Activated CD4-positive, alpha-beta T cell treated with anti-CD3 and anti-CD28 coated beads for 1 hour (primary cell): ENCODE results near the gene MEGF11.

Experiments
- DNase-seq: peaks from one replicate; pipeline ENCODE4 v3.0.0-alpha.2; 2020

MEGF11 gene

DNA sequence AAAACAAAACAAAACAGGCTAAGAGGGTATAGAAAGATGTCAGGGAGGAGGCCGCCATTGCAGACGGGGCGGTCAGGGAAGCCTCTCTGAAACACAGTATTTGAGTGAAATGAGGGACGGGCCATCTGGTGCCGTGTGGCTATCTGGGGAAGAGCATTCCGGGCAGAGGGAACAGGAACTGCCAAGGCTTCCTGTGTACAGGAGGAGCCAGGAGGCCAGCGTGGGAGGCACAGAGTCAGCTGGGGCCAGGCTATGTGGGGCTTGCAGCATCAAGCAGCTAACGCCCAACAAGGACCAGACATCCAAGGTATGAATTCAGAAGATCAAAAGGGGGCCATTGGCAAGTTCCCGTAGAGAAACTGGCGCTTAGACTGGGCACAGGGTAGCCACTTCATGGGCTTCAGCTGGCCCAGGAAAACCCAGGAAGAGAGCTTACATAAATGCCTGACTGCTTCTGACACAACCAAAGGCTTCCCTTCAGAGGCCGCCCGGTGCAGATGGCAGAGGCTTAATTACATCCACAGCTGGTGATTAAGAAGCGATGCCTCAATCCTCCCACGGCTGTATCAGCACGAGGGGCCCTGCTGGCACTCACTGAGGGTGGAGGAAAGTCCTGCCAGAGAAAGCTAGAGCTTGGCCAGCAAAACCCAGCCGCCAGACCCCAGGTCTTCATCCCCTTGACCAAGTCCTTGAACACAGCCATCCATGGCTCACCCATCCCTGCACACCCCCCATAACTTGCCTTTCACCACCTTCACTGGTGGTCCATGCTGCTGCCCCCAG is 144.9 kb downstream of the MEGF11 start:
- DNase-seq, result no peak

DNA sequence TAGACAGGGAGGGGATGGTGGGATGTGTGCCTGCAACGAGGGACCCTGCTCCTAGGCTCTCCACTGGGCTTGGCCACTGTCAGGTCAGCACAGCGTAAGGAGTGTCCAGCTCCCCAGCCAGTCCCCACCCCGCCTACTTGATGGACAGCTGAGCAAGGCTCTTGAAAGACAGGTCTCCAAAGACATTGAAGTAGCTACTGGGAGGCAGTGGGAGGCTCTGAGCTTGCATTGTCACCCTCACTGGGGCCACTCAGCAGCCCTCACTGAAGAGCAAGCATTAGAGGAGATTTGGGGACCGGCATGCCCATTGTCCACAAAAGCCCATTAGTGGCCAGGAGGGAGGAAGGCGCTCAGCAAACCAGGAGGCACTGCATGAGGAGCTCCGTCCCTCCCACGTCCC is 146.5 kb downstream of the MEGF11 start:
- DNase-seq, result no peak

DNA sequence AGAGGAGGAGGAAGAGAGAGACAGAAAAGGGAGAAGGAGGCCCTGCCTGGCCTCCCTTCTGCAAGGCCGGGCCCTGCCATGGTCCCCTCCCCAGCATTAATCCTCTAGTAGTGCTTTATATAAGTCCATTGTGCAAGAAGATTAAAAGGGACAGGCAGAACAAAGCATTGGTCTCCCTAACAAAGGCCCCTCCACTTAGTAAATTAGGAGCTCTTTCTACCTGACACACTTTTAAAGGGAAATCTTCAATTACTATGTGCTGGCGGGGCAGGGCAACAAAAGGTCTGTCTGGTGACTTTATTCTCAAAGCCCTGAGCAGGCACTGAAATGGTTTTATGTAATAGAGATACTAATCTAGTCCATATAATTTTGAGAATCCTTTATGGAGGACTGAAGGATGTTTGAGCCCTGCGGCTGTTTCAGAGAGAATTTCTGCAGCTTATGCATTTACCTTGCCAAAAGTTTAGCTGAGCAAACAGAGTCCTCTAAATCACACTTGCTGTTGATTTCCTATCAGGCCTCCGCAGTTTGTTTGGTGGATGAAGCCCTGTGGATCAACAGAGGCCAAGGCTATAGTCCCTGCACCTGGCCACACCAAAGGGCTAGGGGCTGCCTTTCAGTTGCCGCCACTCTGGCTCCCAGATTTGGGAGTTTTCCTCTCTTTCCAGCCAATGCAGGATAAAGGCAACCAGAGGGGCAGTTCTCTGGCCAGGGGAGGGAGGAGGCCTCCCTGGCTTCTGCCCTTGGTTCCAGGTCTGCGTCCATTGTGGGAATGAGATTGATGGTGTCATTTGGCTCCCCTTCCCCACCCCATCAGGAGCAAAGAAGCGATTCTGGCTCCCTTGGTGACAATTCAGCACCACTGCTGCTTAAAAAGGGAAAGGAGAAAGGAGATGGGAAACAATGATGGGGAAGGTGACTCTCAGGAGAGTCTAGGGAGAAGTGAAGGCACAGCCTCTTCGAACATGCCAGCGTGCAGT is 148.0 kb downstream of the MEGF11 start:
- DNase-seq, result no peak

DNA sequence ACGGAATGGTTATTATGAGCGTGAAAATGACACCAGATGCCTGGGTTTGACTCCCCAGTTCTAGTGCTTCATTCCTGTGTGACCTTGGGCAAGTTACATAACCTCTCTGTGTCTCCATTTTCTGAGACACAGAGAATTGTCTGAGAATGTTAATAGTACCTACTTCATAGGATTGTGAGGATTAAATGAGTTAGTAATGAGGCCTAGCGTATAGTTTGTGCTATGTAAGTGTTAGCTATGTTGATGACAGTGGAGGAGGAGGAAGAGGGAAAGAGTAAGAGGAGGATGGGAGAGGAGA is 150.3 kb downstream of the MEGF11 start:
- no peak for DNase-seq

DNA sequence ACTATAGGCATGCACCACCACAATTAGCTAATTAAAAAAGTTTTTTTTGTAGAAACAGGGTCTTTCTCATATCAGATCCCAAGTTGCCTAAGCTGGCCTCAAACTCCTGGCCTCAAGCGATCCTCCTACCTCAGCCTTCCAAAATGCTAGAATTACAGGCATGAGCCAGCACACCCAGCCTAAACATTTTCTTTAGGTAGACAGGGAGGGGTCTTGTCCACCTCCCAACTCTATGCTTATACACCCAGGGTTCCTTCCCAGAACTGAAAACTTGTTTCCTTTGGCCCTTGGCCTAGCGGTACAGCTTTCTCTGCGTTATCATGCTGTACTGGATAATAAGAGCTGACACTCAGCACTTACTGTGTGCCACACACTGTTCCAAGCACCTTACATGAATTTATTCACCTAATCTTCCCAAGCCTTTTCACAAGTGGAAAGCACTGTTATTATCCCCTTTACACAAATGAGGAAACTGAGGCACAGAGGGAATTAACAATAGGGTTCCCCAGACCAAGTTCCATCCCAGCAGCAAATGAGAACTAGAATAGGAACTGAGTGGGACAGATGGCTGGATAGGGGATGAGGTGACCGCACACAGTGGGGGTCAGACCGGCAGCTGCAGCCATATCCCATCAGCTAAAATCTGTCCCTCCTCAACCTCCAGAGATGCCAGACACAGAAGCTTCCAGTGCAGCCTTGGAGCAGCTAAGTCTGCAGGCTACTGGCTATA is 150.8 kb downstream of the MEGF11 start:
- DNase-seq, result no peak

DNA sequence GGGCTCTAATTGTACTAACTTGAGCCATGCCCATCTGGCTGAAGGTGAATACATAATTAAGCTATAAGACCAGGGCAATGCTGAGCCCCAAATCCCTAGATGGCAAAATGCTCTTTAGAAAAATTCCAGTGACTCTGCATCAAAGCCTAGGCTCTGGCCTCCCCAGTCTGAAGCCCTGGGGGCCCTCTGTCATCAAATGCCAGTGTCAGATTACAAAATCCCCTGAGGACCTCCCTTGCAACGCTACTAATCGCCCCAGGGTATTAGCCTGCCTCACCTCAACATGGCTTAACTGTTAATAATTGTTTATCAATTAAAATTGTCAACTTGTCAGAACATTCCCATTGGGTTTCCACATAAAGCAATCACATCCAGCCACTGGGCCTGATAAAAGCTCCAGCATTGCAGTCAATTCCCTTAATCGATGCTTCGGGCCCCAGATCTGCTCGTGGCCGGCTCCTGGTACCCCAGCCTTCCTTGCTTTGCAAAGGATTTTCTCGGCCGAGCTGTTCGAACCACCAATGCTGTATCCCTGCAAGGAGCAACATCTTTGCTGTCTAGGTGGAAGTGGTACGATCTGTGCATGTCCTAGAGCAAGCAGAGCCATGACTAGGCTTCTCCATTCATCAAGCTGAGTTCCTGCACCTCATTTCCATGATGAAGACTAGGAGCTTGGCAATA is 151.7 kb downstream of the MEGF11 start:
- no peak for DNase-seq

DNA sequence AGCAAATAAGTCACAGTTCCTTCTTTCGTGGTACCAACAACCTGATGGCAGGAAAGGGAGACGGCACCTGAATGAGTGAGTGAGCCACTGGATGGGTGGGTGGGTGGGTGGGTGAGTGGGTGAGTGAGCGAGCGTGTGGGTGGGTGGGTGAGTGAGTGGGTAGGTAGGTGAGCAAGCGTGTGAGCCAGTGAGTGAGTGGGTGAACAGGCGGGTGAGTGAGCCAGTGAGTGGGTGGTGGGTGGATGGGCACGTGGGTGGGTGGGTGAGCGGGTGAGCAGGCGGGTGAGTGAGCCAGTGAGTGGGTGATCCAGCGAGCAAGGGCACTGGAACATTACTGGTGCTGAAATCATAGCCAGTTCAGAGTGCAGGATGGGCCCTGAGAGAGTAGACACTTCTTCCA is 152.8 kb downstream of the MEGF11 start:
- DNase-seq, result no peak

DNA sequence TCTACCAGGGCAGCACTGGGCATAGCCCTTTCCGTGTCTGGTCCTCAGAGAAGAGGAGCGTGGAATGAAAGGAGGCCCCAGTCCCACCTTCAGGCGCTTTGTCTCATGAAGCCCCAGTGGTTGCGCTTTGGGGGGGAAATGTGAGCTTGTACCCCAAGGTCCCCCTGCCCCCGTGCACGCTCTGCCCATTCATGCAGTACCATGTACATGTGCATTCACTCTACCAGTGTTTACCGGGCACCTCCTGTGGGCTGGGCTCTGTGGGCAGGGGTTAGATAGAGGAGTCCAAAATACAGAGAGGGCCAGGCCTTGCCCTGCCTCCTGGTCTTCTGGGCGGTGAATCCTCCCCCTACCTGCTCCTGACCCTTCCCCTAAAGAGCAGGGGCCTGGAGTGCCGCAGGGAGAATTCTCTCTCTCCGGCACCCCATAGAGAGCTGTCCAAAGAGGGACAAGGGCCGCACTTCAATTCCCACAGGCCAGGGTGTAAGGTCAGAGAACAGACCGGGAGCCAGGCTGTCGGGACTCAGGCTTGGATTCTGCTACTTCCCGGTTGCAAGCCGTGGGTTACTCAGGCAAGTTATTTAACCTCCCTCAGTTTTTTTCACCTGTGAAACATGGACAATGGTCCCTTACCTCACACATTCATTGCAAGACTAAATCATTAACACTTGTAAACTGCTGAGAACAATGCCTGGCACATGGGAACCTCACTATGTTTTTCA is 153.4 kb downstream of the MEGF11 start:
- no peak for DNase-seq

DNA sequence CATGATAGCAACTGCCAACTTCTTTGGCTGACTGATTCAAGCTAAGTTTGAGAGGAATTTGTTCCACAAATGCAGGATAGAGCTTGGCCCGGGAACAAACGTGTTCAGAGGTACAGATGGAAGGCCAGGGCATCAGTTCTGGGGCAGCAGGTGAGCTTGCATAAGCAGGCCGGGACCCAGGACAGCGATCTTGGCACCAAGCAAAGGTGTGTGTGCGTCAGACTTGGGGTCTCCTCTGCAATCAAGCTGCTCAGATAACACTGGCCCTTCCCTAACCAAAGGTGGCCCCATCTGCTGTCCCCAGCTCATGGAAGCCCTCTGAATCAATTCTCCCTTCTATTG is 155.6 kb downstream of the MEGF11 start:
- no peak for DNase-seq

DNA sequence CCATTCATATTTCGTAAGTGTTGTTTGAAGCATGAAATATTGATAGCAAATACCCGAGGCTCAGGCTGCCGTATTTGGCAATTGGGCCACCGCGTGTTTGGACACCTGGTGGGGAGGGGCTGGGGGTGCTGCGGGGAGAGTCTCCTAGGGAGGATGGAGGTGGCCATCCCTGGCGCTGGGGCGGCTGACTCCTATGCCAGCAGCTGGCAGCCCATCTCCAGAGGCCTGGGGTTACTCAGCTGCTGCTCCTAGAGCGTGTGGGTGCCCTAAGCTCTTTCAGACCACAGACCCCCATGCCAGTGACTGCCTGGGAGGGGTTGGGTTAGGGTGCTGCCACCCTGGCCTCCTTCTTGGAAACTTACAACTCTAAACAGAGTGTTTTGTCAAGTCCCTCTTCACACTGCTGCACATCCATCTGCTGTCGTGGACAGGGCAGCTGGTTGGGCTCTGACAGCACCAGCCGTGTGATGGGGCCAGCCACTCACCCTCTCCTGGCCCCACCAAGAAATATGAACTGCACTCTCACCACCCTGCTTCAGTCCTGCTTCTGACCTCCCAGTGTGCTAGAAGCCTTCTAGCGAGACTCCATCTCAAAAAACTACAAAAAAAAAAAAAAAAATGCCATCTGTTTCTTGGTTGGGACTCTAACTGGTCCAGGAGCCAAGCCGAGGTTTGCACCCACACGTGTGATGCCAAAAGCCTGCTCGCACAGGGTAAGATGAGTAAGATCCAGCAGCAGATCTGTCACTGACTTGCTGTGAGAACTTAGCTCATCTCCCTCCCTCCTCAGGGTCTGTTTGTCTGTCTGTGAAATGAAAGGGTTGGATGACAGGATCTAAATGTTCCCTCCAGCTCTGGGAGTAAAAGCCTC is 156.2 kb downstream of the MEGF11 start:
- no peak for DNase-seq

DNA sequence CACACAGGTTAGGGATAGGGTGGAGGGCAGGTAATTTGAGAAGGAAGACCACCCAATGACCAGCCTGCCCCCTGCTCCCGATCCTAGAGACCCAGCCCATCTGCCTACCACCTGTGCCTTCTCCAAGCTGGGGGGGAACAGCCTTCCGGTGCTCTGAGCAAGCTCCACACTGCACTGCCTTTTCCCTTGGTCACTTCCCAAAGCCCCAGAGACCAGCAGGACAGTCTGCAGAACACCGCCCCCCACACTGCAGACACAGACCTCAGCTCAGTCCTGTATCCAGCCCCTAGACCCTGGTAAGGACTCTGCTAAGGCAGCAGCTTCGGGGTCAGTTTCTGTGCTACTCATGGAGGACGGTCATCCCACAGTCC is 156.9 kb downstream of the MEGF11 start:
- DNase-seq, result no peak

DNA sequence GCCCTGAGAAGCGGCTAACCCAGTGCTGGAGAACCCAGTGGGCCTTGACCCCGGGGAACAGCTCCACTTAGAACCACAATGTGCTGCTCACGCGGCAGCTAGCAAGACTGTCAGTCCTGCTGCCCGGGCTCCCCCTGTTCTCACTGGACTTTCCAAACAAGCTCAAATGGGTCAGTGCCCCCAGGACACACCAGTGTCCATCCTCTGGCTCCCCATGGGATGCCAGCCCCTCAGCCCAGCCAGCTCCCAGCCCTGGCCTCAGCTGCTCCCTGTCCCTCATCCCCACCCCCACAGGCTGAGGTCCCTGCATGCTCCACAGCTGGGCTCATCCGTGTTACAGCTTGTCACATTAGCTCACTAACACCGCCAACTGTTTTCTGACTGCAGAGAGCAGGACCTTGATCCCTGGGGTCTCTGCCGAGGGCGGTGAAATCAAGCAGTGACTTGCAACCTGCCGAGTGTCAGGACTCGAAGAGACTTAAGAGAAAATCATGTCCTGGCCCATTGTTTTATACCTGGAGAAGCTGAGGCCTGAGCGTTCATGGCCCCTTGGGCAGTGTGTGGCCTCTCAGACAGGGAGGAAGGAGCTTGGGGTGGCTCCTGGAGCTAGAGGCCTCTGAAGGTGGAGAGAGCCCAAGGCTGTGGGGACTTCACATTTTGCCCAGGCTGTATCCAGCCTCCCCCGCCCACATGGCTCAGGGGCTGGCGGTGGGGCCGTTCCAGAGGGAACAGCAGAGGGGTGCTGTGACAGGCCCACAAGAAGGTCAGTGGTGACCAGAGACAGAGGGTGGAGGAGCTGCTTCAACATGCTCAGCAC is 157.5 kb downstream of the MEGF11 start:
- no peak for DNase-seq

DNA sequence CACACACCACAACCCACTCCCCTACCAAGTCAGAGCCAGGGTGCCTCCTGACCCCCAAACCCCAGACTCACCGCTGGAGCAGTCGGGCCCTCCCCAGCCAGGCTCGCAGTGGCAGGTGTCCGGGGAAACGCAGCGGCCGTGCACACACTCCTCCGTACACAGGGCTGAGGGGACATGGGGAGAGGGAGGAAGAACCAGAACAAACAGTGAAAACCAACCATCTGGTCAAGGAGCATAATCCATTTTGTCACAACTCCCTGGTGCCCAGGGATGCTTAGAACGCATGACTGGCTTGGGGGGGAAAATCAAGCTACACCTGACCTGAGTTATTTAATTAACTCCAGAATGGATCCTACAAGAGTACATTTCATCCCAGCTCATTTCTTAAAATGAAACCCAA is 159.2 kb downstream of the MEGF11 start:
- no peak for DNase-seq

DNA sequence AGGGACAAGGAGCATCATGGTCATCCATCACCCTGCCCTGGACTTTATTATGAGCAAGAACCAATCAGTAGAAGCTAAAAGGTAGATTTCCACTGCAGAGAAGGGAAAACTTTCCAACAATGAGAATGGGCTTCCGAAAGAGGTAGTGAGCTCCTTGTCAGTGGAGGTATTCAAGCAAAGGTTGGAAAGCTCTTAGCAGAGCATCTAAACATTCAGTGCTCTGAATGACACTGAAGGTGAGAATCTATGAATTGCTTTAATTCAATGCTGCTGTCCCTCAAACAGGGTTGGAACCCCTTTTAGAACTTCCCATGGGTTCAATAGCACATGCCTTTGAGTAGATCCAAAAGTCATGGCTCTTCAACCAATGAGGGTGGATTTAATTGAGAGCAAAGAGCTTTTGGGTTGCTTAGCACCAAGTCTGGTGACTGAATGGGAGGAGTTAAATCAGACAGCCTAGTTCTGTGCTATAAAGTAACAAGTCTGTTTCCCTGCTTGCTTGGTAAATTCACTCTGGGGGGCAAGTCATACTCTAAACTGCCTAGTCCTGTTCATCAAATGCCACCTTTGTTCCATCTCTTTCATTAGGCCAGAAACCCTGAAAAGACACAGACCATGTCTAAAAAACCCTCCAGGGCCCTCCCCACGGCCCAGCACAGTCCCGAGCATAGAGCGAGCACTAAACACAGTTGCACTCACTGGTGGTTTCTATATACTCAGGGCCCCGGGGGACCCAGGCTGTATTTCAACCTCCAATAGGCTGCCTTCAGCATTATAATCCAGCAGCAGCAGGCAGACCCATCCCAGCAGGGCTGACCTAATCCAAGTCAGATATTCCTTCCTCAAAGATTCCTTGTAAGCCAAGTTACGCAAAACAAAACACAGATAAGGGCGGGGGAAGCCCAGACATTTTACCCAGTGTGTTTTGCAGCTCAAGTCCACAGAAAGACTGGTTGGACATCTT is 161.2 kb downstream of the MEGF11 start:
- no peak for DNase-seq

DNA sequence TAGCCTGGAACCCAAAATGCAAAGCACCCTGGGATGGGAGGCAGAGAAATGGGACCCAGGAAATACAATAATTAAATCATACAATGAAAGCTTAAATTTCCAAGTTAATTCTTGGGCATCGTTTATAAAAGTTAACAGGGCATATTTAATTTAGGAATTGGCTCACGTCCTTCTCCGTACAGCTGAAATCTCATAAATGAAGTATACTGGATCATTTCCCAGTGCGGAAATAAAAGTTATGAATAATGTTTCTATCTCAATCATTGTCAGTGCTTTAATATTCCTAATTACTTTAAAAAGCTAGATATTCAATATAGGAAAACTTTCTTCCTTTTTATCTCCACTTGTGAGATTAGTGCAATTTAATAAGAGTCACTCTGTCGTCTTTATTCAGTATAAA is 164.0 kb downstream of the MEGF11 start:
- DNase-seq, result no peak

DNA sequence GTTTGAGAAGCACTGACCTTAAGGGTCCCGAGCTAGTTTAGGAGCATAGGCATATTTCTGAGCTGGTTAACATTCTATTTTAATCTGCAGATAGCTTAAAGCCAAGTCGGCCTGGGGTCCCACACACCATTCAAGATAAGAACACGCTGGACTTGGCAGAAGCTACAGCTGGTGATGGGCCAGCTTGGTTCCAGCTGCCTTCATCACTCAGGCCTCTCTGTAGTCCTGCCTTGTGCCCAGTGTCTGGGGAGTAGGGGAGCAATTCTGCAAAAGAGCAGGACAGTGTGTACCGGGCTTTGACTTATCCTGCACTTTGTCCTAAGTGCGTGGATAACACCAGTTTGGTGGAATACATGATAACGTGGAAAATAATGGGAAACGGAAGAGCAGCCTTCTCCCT is 164.5 kb downstream of the MEGF11 start:
- DNase-seq, result no peak

DNA sequence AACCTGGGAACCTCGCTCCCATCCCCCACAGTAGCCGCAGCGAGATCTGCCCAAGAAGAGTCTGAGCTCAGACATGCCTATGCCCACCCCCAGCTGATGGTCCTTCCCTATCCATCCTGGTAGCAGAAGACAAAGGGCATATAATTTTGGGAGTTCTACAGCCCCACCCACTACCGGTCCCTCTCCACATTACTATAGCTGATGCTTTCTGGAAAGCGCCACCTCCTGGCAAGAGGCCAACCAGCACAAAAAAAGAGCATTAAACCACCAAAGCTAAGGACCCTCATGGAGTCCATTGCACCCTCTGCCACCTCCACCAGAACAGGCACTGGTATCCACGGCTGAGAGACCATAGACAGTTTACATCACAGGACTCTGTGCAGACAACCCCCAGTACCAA is 168.4 kb downstream of the MEGF11 start:
- no peak for DNase-seq

DNA sequence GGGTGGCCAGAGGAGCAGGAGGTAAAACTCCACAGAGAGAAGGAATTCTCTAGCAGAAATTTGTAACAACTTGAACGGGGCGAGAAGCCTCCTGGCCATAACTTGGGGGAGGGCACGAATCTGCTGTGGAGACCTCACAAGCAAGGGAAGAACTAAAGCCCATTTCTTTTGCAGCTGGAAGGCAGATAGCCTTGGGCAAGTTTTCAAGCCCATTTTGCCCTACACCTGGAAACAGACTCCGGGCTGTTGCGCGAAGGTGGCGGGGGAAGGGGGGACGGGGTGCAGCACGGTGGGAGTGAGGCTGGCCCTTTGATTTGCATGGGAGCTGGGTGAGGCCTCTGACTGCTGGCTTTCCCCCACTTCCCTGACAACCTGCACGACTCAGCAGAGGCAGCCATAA is 168.8 kb downstream of the MEGF11 start:
- DNase-seq, result no peak

DNA sequence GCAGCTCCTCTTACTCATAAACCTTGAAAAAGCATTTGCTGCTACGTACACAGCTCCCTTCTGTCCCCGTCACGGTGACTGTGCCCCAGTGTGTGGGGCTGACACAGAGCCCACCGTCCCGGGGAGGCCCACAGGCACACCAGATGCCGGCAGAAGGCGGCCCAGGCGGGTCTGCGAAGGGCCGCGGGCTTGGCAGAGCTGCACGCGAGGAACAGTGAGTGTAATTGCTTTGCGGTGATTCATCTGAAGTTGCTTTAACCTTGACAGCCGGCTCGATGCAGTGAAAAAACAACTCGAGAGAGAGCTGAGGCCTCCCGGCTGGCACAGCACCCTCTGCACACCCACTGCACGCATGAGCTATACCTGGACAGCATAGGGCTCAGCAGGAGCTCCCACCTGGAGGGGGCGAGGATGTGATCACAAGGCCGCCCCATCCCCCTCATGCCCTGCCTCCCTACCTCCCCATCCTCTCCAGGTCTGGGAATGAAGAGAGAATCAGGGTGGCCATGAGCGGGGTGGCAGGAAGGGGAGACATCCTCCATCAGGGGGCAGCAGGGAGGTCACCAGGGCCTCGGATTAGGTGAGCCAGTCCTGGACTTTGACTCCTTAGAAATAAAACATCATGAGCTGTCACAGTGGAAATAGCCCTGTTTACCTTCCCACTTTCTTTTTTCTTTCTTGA is 172.7 kb downstream of the MEGF11 start:
- DNase-seq, result no peak
